Measurements from ENCODE around the gene MAPK8IP2.
"Not testable (repeated sequence)": the region's sequence is repeated elsewhere in the genome, so short reads cannot be mapped to it uniquely, and the experiment has no call there.

MAPK8IP2 gene

DNA sequence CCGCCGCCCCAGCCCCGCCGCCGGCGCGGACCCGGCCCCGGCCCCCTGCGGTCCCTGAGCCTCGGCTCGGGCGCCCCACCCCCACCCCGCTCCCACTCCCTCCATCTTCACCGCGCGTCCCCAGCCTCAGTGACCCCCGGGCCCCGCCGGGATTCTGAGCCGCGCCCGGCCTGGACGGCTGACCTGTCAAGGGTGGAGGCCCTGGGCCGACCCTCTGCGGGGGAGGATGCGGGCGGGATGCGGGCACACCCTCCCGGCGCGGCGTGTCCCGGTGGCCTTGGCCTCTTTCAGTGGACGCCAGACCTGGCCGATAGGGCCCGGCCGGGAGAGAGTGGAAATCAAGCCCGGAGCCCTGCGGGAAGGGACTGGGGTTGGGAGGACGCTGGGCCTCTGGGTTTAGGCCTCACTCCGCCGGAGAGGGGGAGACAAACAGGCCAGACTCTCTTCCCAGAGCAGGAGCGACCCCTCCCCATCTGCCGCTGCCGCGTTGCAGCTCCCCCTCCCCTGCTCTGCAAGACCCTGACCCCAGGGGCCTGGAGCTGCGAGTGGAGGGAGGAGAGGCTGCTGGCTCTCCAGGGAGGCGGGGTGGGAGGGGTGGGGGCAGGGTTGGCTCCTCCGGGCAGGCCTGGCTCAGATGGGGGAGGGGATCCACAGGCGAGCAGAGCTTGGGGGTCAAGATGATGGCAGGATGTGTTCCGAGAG lies 525 bp downstream of the MAPK8IP2 start:
- DNase-seq: no peak

DNA sequence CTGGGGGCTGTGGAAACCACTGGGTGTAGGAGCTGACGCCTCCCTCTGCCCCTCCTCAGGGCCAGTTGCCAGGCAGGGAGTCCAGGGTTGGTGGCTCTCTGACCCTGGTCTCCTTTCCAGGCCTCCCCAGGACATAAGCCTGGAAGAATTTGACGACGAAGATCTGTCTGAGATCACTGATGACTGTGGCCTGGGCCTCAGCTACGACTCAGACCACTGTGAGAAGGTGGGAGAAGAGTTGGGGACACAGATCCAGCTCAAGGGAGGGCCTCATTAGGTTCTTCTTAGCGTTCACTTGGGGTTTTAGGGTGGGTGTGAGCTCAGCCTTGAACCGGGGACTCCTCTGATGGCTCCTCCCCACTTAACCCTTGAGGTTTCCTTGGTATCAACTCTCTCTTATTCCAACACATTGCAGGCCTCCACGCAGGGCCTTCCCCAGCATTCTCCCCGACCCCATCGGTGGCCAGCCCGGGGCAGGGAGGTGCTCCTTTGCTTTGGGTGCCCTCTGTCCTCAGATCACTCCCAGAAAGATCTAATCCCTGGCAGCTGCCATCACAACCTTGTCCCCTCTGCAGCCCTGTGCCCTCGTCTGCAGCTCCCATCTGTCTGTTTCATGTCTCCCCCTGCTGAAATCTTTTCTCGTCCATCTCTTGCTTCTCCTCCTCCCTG lies 1.2 kb downstream of the MAPK8IP2 start:
- DNase-seq: no peak

DNA sequence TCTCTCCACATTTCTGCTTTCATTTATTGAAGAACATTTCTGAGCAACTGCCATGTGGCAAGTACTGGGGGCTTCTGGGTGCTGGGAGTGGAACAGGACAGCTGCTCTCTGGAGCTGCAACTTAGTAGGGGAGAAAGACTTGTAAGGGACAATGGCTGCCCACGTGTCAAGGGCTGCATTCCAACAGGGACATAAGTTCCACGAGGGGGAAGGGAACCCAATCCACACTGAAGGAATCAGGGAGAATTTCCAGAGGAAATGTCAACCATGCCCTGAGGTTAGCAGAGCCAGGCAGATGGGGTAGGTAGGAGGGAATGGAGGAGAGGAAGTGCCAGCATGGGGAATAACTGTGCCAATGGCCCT lies 1.7 kb downstream of the MAPK8IP2 start:
- no peak for DNase-seq

DNA sequence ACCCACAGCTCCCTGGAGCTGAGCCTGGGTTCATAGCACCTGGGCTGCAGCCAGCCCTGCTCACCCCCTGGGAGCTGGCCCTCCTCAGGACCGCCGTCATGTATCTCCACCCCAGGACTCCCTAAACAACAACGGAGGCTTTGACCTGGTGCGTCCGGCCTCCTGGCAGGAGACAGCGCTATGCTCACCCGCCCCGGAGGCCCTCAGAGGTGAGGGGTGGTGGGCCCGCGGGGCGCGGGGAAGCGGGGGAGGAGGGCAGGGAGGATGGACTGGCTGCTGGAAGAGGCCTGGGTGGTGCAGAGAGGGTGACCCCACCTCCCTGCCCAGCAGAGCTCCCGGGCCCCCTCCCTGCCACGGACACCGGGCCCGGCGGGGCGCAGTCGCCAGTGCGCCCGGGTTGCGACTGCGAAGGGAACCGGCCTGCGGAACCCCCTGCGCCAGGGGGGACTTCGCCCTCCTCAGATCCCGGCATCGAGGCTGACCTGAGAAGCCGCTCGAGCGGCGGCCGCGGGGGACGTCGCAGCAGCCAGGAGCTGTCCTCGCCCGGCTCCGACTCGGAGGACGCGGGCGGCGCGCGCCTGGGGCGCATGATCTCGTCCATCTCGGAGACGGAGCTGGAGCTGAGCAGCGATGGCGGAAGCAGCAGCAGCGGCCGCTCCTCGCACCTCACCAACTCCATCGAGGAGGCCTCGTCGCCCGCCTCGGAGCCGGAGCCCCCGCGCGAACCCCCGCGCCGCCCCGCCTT lies 3.1 kb downstream of the MAPK8IP2 start:
- DNase-seq: no peak

DNA sequence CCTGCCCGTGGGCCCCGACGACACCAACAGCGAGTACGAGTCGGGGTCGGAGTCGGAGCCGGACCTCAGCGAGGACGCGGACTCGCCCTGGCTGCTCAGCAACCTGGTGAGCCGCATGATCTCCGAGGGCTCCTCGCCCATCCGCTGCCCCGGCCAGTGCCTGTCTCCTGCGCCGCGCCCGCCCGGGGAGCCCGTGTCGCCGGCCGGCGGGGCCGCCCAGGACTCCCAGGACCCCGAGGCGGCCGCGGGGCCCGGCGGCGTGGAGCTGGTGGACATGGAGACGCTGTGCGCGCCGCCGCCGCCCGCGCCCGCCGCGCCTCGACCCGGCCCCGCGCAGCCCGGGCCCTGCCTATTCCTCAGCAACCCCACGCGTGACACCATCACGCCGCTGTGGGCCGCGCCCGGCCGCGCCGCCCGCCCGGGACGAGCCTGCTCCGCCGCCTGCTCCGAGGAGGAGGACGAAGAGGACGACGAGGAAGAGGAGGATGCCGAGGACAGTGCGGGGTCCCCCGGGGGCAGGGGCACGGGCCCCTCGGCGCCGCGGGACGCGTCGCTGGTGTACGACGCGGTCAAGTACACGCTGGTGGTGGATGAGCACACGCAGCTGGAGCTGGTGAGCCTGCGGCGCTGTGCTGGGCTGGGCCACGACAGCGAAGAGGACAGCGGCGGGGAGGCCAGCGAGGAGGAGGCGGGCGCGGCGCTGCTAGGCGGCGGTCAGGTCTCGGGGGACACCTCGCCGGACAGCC lies 3.8 kb downstream of the MAPK8IP2 start:
- DNase-seq: no peak

DNA sequence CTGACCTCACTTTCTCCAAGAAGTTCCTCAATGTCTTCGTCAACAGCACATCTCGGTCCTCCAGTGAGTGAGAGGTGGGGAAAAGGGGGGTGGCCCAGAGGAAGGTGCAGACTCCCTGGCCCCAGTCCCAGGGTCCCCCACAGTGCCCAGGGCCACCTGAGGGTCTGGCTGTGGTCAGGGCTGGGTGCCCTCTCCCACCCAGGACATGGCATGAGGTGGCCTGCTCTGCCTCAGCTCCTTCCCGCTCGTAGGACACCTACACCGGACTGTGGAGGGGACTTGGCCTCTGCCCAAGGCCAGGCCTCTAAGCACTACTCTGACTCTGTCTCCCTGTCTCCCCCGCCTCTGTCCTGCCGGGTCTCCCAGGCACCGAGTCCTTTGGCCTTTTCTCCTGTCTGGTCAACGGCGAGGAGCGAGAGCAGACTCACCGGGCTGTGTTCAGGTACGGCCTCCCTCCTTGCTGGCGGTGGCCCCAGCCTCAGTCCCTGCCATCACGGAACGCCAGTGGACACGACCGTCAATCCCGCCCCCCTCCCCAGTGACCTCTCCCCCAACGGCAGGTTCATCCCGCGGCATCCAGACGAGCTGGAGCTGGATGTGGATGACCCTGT lies 4.5 kb downstream of the MAPK8IP2 start:
- DNase-seq: no peak

DNA sequence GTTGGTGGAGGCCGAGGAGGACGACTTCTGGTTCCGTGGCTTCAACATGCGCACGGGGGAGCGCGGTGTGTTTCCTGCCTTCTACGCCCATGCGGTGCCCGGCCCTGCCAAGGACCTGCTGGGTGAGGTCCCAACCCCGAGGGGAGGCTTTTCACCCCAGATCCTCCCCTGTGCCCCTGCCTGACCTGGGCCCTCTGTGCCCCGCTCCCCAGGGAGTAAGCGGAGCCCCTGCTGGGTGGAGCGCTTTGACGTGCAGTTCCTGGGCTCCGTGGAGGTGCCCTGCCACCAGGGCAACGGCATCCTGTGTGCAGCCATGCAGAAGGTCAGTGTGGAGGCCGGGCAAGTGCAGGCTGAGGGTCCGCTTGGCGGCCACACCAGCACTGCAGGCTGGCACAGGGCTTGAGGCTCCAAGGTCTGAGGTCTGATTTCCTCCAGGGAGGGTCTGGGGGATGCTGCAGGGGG lies 5.1 kb downstream of the MAPK8IP2 start:
- no peak for DNase-seq

DNA sequence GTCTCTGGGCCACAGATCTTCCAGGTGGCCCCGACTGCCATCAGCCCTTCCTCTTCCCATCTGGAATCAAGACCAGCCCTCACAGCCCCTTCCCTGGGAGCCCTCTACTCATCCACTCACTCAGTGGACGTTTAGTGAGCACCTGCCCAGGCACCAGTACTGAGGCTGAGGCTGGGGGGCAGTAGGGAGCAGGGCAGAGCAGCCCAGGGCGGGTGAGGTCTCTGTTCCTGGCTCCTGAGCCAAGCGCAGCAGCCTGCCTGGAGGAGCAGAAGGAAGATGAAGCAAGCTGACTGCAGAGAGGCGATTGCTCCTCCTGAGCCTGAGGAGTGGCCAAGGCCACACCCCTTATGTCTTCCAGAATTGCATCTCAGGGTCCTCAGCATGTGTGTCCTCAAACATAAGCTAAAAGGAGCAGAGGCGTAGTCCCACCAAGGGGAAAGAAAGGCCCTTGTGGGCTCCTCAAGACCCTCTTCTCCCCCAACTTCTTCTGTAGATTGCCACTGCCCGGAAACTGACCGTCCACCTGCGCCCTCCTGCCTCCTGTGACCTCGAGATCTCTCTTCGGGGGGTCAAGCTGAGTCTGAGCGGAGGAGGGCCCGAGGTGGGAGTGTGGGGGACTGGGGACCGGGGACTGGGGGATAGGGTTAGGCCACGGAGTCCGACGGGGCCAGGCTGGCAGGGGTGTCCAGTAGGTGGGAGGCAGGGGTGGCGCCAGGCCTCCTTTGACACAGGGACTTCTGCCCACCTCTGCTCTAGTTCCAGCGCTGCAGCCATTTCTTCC lies 5.8 kb downstream of the MAPK8IP2 start:
- DNase-seq: no peak

DNA sequence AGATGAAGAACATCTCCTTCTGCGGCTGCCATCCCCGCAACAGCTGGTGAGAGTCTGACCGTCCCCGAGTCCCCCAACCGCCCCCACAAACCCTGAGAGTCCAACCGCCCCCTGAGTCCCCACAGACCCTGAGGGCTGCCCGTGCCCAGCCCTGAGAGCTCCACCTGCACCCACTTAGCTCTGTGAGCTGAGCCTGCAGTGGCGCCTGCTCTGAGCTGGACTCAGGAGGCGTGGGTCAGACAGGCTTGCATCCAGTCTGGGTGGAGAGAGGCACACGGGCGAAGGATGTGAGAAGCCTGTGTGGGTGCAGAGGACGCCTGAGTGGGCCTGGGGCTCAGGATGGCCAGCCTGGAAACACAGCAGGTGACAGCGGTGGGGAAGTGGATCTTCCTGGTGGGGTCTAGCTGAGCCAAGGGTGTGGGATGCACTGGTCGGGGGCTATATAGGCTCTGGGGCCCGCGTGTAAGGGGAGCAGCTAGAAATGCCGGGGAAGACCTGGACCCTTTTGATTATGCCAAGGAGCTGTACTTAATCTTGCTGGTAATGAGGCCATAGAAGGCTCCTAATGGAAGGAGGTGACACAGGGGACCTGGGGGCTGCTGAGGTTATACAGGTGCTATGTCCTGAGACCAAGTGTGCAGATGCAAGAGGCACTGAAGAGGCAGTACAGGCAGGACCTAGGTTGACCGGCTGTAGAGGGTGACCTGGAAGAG lies 6.5 kb downstream of the MAPK8IP2 start:
- DNase-seq: no peak

DNA sequence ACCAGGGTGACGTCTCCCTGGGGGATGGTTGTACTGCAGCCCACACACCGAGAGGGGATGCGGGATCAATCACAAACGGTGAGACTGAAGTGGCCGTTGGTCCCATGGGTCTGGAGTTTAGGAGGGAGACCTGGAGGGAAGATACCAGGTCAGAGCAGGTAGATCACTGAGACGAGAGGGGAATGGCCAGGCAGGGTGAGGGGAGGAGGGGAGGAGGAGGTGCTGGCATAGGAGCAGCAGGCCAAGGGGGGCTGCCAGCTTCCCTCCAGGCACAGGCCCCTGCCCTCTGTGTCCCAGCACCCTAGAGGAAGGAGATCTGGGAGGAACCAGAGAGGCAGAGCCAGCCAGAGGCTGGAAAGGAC lies 7.0 kb downstream of the MAPK8IP2 start:
- no peak for DNase-seq

DNA sequence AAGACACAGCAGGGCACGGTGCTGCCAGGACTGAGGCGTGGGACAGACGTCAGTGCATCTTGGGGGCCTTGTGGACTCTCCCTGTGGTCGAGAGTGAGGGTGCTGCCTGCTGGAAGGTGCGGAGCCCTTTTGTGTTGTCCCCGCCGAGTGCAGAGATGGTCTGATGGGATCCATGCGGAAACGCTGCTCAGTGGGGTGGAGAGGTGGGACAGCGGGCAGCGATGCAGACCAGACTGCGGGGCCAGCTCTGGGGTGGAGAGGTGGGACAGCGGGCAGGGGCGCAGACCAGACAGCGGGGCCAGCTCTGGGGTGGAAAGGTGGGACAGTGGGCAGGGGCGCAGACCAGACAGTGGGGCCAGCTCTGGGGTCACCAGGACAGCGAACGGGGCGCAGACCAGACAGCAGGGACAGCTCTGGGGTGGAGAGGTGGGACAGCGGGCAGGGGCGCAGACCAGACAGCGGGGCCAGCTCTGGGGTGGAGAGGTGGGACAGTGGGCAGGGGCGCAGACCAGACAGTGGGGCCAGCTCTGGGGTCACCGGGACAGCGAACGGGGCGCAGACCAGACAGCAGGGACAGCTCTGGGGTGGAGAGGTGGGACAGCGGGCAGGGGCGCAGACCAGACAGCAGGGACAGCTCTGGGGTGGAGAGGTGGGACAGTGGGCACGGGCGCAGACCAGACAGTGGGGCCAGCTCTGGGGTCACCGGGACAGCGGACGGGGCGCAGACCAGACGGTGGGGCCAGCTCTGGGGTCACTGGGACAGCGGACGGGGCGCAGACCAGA lies 7.7 kb downstream of the MAPK8IP2 start:
- not testable (repeated sequence) for DNase-seq

DNA sequence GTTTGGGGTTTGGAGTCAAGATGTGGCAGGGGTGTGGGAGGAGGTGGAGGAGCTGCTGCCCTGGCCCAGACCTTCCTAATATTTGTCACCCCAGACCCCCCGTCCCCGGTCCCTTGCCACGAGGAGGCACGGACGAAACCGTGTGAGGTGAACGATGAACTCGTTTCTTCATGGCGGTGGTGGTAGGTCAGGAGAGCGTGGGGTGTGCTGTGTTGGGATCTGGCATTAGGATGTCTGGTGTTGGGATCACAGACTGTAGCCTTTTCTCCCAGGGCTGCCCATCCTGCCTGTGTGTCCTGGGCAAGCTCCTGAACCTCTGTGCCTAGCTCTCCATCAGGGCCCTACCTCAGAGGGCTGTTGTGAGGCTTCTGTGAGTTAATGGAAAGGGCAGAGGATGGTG lies 8.4 kb downstream of the MAPK8IP2 start:
- no peak for DNase-seq

DNA sequence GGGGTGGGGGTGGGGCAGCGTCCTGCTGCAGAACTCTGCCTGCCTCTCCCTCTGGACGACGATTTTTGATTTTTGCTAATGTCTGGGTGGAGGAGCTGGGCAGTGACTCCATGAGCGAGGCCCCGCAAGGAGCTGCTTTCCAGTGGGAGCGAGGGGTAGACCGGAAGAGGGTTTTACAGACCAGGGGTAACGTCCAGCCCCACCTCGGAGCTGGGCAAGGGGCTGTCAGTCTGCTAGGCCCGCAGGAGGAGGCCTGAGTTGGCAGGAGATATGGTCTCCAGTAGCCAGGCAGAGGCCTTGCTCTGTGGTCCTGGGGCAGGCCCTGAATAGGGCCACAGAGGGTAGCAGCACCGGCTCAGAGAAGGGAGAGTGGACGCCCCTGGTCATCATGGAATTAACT lies 9.0 kb downstream of the MAPK8IP2 start:
- DNase-seq: no peak

DNA sequence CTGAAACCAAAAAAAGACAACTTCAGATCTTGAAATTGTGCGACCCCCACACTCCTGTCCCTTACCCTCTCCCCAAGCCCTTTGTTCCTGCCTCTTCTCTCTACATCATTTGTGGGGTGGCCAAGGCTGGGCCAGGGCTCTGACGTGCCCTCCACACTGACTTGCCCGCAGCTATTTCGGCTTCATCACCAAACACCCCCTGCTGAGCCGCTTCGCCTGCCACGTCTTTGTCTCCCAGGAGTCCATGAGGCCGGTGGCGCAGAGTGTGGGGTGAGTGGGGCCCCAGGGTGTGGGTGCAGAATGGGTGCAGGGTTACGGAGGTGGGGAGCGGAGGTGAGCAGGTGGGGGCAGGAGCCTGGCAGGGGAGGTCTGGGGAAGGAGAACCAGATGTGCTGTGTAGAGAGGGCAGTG lies 9.5 kb downstream of the MAPK8IP2 start:
- no peak for DNase-seq

DNA sequence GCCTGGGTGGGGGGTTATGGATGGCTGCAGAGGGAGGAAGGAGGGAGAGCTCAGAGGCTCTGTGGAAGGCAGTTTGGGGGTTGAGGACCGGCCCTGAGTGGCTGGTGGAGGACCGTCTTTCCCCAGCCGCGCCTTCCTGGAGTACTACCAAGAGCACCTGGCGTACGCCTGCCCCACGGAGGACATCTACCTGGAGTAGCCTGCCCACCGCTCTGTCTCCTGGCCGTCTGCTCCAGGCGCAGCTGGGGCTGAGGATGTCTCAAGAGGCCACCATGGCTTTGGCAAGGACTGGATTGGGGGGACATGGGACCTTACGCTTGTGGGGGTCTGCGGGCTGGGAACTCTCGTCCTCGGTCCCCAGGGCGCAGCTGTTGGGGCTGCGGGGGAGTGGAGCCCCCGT lies 10.0 kb downstream of the MAPK8IP2 start:
- no peak for DNase-seq

DNA sequence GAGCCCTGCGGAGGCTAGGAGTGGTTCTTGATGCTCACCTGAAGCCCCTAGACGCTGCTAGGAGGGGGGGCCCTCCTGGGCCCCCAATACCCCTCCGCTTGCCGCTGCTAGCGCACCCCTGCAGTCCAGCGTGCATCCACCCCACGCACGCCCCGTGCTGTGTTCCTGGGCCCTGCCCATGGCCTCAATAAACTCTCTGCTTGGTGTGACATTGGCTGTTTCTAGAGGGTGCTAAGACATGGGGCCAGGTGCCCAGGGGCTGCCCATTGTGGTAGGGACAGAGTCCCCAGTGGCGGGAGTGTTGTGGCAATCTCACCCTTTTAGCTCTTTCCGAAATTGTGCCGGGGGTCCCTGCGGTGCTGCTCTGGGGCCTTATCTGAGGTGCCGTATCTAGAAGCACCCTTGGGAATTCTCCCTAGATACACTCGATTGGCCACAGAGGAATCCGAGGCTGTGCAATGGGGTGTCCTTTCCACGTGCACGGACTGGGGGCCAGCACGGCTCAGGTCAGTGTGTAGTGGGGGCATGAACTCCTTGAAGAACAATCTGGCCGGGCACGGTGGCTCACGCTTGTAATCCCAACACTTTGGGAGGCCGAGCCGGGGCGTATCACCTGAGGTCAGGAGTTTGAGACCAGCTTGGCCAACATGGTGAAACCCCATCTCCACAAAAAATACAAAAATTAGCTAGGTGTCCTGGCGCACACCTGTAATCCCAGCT lies 10.9 kb downstream of the MAPK8IP2 start:
- no peak for DNase-seq

DNA sequence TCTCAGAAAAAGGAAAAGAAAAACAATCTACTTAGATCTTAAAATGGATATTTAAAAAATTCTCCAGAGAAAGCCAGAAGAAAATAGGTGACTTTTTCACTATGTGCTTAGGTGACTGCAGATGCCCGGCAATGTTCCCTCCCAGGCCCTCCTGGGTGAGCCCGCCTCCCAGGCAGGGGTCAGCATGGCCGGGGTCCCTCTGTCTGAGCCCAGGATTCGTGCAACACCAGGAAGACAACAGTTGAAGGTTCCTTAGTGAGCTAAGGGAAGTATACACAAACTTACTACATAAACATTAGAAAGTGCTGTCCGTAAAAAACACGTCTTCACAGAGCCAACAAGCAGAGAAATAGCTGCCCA lies 11.6 kb downstream of the MAPK8IP2 start:
- no peak for DNase-seq

DNA sequence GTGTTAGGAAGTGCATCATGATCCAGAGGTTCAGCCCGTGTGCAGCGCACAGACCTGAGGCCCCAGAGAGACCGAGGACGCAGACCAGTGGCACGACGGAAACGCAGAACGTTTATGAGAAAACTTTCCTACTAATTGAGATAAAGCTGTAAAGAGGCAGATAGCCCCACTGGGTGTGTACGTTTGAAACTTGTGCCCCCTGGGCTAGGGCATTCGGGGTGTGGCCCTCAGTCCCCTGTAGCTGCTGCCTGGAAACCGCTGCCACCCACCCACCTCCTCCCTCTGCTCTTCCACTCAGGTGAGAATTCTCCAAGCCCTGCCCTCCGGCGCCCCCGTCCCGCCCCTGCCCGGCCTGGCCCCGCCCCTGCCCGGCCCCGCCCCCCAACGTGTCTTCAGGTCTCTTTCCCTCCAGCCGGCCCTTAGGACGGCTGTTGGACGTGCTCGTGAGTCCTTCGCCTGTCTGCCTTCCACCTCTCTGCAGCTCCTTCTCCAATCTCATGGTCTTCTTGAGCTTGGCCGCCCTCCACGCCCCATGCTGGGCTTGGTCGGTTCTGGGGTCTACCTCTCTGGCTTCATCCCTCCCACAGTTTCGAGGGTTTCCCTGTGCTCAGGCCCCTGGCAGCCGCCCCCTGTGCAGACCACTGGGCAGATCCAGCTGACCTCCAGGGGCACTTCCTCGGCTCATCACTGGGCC lies 12.1 kb downstream of the MAPK8IP2 start:
- DNase-seq: no peak

DNA sequence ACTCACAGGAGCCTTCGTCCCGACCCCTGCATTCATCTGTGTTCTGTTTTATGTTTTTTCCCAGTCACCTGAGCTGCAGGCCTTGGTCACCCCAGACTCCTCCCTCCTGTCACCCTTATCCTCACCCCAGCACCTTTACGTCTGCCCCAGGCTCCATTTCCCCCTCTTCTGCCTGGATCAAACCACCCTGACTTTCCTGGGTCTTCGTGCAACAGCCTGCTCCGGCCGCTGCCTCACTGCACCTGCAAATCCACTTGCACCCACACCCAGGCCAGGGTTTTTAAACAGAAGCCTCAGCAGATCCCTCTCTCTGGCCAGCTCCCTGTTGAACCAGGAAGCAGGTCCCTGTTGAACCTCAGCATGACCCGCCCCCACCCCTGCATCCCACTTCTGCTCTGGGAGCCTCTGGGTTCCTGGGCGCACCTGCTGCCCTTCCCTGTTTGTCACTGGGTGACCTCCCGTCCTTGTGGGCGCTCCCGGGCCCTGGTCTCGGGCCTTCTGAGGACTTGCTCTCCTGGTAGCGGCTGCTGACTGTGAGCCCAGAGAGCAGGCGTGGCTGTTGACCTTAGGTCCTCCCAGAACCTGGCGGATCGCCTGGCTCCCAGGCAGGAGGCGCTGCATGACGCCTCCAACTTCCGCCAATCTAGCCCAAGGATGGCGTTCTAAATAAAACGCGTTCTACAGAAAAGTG lies 12.8 kb downstream of the MAPK8IP2 start:
- DNase-seq: no peak
